ENCODE data around the gene ADAMTSL4. TPM values are rescaled to one million over a fixed set of nuclear protein-coding genes. Genes with fewer than 3 reads are reported as not detected.
A peak's percentile ranks its signal among the peaks of the same experiment; 100 is the strongest.

The ADAMTSL4 gene
- total and polyA plus RNA-seq, 7 donors, result 2.1 to 36.0 (median 14.6) TPM

DNA sequence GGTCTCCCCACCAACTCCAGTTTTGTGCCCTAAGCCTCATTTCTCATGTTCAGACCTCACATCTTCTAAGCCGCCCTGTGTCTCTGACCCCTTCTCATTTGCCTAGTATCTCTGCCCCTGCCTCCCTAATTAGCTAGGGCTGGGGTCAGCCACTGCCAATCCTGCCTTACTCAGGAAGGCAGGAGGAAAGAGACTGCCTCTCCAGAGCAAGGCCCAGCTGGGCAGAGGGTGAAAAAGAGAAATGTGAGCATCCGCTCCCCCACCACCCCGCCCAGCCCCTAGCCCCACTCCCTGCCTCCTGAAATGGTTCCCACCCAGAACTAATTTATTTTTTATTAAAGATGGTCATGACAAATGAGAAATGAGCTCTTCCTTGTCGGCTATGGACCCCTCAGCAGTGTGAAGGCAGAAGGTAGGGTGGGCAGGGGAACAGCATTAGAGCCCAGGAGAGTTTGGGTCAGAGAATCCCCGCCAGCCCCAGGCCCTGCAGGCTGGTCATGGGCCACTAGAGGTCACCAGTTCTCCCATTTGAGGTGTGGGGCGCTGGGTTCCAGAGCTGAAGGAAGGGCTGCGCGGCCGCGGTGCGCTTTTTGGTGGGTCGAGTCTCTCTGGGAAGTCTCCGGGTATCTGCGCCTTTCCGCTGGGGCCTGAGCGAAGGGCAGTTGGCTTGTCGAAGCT is 11.5 kb downstream of the ADAMTSL4 start:
- Histone ChIP-seq H3K36me3 (peaks cover 0 to 16% (median 4%) of the 10 kb centered on the region in 4 donors), H3K4me1 (peaks cover 0 to 80% (median 68%) of the 10 kb centered on the region in 4 donors), H3K27me3 (no peaks in the 10 kb centered on the region), H3K27ac (peak overlapping the region; percentile 95 to 99 (median 98)), H3K9me3 (no peaks in the 10 kb centered on the region), H3K4me3 (peak overlapping the region; percentile 39 to 59 (median 56))
- peak; percentile 96 for DNase-seq
- intact Hi-C loops (cut with DNase I), result loop anchor here (1.0 to 10.0 kb wide), 7 partner anchors 19 to 414 kb away; partner anchors contain the start of genes ARNT, CERS2, GOLPH3L and MCL1
- TF ChIP-seq, protein P1, sequence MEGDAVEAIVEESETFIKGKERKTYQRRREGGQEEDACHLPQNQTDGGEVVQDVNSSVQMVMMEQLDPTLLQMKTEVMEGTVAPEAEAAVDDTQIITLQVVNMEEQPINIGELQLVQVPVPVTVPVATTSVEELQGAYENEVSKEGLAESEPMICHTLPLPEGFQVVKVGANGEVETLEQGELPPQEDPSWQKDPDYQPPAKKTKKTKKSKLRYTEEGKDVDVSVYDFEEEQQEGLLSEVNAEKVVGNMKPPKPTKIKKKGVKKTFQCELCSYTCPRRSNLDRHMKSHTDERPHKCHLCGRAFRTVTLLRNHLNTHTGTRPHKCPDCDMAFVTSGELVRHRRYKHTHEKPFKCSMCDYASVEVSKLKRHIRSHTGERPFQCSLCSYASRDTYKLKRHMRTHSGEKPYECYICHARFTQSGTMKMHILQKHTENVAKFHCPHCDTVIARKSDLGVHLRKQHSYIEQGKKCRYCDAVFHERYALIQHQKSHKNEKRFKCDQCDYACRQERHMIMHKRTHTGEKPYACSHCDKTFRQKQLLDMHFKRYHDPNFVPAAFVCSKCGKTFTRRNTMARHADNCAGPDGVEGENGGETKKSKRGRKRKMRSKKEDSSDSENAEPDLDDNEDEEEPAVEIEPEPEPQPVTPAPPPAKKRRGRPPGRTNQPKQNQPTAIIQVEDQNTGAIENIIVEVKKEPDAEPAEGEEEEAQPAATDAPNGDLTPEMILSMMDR (IDR thresholded peaks at IDR 0.05), result peak; percentile 83 to 95 (median 84)
- TF ChIP-seq EP300 (IDR thresholded peaks at IDR 0.05), result no peak
- WGBS, 2 donors, result 16 to 17% methylated on average over 17 of the region's 17 CpGs

DNA sequence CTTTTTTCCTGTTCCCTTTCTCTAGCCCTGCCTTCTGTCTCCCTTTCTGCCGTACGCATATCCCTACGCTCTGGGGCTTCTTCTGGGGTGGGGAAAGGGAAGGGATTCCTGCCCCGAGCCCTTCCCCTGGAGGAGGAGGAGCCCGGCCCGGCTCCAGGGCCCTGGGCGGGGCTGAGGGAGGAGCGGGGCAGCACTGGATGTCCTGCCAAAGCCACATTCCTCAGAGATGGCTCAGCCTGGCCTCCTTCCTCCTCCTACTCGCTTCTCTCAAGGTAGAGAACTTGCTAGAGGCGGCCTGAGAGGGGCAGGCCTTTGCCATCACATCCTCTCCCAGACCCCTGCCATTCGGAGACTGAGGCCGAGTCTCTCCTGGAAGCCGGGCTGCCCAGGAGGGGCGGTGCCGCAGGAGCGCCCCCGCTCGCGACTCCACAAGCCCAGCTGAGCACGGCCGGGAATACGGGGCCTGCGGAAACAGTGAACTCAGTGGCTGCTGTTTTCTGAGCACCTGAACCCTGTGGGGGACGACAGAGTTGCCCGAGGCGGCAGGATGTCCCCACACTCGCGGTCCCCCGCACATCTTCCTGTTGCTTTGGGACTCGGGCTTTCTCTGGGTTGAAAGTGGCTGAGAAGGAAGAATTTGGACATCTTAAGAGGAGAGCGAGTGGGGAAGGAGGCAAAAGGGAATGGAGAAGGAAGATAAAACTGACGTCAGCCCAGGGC is 12.2 kb downstream of the ADAMTSL4 start:
- WGBS, 2 donors, result 1% methylated on average over 32 of the region's 32 CpGs
- peak; percentile 78 to 94 for TF ChIP-seq POLR2A (IDR thresholded peaks at IDR 0.05)
- TF ChIP-seq, protein P1 (IDR thresholded peaks at IDR 0.05), result no peak
- peak in 2 of 4 donors; percentile 43 to 85 for TF ChIP-seq EP300 (IDR thresholded peaks at IDR 0.05)
- TF ChIP-seq POLR2AphosphoS5 (IDR thresholded peaks at IDR 0.05), result peak; percentile 96 to 97 (median 97)
- intact Hi-C loops (cut with DNase I), result loop anchor here (1.0 to 10.0 kb wide), 7 partner anchors 18 to 413 kb away; partner anchors contain the start of genes ARNT, CERS2, GOLPH3L and MCL1

DNA sequence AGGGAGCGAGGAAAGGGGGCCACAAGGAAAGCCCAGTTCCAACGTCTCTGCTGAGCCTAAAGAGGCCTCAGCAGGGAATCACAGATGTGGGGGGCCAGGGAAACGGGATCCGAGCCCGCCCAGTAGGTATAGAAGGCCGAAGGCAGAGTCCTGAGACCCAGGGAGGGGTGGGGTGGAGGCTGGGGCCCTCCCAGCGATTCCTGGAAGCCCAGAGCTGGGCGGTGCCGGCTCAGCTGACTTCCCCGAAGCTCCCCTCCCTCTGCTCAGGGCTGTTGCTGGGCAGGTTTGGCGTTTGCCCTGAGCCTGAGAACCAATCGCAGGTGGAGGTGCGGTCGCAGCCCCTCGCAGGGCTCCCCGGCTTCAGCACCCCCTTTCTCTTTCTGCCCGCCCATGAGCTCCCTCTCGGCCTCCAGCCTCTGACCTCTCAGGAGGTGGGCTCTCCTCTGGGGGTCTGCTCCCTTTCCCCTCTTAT is 12.8 kb downstream of the ADAMTSL4 start:
- no peaks in the 10 kb centered on the region for H3K9me3 ChIP-seq
- peak in 3 of 4 donors; percentile 68 to 95 (median 88) for TF ChIP-seq EP300 (IDR thresholded peaks at IDR 0.05)
- peak in 1 of 2 donors; percentile 23 for TF ChIP-seq POLR2A (IDR thresholded peaks at IDR 0.05)
- TF ChIP-seq, protein P1 (IDR thresholded peaks at IDR 0.05), result no peak
- TF ChIP-seq POLR2AphosphoS5 (IDR thresholded peaks at IDR 0.05), result peak; percentile 71 to 93 (median 77)
- peak overlapping the region; percentile 95 to 99 (median 98) for H3K27ac ChIP-seq
- peaks cover 0 to 93% (median 81%) of the 10 kb centered on the region in 4 donors for H3K4me1 ChIP-seq
- H3K36me3 ChIP-seq, result peaks cover 0 to 11% (median 0%) of the 10 kb centered on the region in 4 donors
- intact Hi-C loops (cut with DNase I), result loop anchor here (1.0 to 10.0 kb wide), 7 partner anchors 17 to 413 kb away; partner anchors contain the start of genes ARNT, CERS2, GOLPH3L and MCL1
- H3K4me3 ChIP-seq, result peak overlapping the region; percentile 39 to 59 (median 56)
- WGBS, 2 donors, result 0% methylated on average over 18 of the region's 18 CpGs
- DNase-seq, result peak; percentile 98
- no peaks in the 10 kb centered on the region for H3K27me3 ChIP-seq

More for the DNA sequence above, 12.2 kb downstream of the ADAMTSL4 start:
- Histone ChIP-seq H3K4me1 (peaks cover 0 to 87% (median 75%) of the 10 kb centered on the region in 4 donors), H3K9me3 (no peaks in the 10 kb centered on the region), H3K27ac (peak overlapping the region; percentile 95 to 99 (median 98)), H3K36me3 (peaks cover 0 to 16% (median under 1%) of the 10 kb centered on the region in 4 donors), H3K27me3 (no peaks in the 10 kb centered on the region), H3K4me3 (peak overlapping the region; percentile 39 to 59 (median 56))
- peak; percentile 99 for DNase-seq

DNA sequence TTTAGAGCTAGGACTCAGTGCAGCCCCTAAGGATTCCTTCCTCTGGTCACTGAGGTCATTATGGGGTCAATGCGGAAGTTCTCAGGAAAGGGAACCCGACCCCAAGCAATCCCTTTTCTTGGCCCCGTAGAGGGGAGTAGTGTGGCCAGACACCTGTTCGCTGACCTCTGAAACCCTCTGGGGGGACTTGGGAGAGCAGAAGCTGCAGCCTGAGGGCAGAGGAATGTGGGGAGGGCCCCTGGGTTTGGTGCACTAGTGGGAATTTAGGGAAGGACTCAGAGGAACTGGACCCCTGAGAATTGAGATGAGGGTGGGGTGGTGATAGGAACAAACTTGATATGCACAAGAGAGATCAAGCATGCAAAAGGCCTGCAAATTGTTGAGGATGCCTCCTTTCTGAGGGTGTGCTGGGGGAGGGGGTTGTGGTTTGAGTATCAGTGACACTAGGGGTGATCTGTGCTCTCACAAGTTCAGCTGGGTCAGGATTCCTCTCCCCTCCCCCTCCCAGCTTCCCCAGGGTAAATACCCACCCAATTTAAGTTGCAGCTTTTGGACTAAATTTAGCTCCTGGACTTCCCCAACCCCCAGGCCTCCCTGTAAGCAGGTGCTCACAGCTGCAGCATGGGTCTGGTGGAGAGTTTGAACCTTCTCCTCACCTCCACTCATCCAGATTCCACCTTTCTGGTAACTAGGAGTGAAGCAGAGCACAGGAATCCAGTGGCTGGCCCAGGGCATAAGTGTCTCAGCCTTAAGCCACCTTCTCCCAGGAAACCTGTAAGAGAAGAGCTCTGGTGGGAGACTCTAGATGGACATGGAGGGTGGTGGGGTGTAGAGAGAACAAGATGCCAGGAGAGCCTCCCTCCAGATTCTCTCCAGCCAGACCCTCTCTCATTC is 13.5 kb downstream of the ADAMTSL4 start:
- Histone ChIP-seq H3K27ac (peak overlapping the region; percentile 95 to 99 (median 98)), H3K4me1 (peaks cover 0 to 95% (median 87%) of the 10 kb centered on the region in 4 donors), H3K36me3 (peaks cover 0 to 4% (median 0%) of the 10 kb centered on the region in 4 donors), H3K4me3 (peak overlapping the region; percentile 39 to 59 (median 56)), H3K9me3 (no peaks in the 10 kb centered on the region), H3K27me3 (no peaks in the 10 kb centered on the region)
- WGBS, 2 donors, result 8 to 18% methylated on average over 4 of the region's 4 CpGs
- no peak for TF ChIP-seq EP300 (IDR thresholded peaks at IDR 0.05)
- no peak for TF ChIP-seq POLR2A (IDR thresholded peaks at IDR 0.05)
- TF ChIP-seq, protein P1 (IDR thresholded peaks at IDR 0.05), result no peak
- TF ChIP-seq POLR2AphosphoS5 (IDR thresholded peaks at IDR 0.05), result no peak
- intact Hi-C loops (cut with DNase I), result loop anchor here (5.0 to 10.0 kb wide), 4 partner anchors 132 to 410 kb away; partner anchors contain the start of genes ARNT, GOLPH3L and SETDB1
- peak; percentile 73 for DNase-seq

All from sigmoid colon (tissue), 7 donors.